ENCODE data around the gene NDUFS7.

Gene NDUFS7

DNA sequence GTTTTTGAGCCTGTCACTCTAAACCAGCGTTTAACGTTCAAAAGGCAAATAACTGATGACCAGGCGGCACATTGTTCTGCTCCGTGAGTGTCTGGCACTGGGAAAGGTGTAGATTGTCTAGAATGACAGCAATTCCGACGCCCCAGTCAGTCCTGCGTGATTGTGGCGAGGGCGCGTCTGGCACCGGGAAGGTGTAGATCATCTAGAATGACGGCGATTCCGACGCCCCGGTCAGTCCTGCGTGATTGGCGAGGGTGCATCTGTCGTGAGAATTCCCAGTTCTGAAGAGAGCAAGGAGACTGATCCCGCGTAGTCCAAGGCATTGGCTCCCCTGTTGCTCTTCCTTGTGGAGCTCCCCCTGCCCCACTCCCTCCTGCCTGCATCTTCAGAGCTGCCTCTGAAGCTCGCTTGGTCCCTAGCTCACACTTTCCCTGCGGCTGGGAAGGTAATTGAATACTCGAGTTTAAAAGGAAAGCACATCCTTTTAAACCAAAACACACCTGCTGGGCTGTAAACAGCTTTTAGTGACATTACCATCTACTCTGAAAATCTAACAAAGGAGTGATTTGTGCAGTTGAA is 26.1 kb upstream of the NDUFS7 start:
- ChIA-PET POLR2A (no interaction called here), CTCF (interaction anchor here (1.0 kb wide), 1 partner anchor 15 kb away, joined by 3 read pairs; no protein-coding TSS in a partner anchor)
- no peak for DNase-seq (ENCODE audit: low read depth, low spot score)
- TF ChIP-seq, protein P1, sequence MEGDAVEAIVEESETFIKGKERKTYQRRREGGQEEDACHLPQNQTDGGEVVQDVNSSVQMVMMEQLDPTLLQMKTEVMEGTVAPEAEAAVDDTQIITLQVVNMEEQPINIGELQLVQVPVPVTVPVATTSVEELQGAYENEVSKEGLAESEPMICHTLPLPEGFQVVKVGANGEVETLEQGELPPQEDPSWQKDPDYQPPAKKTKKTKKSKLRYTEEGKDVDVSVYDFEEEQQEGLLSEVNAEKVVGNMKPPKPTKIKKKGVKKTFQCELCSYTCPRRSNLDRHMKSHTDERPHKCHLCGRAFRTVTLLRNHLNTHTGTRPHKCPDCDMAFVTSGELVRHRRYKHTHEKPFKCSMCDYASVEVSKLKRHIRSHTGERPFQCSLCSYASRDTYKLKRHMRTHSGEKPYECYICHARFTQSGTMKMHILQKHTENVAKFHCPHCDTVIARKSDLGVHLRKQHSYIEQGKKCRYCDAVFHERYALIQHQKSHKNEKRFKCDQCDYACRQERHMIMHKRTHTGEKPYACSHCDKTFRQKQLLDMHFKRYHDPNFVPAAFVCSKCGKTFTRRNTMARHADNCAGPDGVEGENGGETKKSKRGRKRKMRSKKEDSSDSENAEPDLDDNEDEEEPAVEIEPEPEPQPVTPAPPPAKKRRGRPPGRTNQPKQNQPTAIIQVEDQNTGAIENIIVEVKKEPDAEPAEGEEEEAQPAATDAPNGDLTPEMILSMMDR (IDR thresholded peaks at IDR 0.05; ENCODE audit: insufficient read depth, low read length, missing control alignments): no peak
- no peak overlapping the region for H3K4me3 ChIP-seq (ENCODE audit: low read depth, low read length)

DNA sequence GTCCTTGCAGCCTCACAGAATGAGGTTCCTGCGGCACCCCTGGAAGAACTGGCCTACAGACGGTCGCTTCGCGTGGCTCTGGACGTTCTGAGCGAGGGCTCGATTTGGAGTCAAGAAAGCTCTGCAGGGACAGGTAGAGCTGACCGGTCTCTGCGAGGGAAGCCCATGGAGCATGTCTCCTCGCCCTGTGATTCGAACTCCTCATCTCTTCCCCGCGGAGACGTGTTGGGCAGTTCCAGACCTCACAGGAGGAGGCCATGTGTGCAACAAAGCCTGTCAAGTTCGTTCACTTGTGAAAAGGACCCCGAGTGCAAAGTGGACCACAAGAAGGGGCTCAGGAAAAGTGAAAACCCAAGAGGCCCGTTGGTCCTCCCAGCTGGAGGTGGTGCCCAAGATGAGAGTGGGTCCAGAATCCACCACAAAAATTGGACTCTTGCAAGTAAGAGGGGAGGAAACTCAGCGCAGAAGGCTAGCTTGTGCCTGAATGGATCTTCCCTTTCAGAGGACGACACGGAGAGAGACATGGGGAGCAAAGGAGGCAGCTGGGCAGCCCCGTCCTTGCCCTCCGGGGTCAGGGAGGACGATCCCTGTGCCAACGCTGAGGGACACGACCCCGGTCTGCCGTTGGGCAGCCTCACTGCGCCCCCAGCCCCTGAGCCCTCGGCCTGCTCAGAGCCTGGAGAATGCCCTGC is 23.4 kb upstream of the NDUFS7 start:
- ChIA-PET CTCF (interaction anchor here (1.3 kb wide), 1 partner anchor 12 kb away, joined by 6 read pairs; no protein-coding TSS in a partner anchor), POLR2A (interaction anchor here (1.8 to 2.0 kb wide), 2 partner anchors 23 to 91 kb away, joined by 4 to 6 read pairs; partner anchors contain the start of gene CIRBP)
- TF ChIP-seq, protein P1 (IDR thresholded peaks at IDR 0.05; ENCODE audit: insufficient read depth, low read length, missing control alignments): no peak
- DNase-seq (ENCODE audit: low read depth, low spot score): no peak
- peak overlapping the region; percentile 29 for H3K4me3 ChIP-seq (ENCODE audit: low read depth, low read length)

DNA sequence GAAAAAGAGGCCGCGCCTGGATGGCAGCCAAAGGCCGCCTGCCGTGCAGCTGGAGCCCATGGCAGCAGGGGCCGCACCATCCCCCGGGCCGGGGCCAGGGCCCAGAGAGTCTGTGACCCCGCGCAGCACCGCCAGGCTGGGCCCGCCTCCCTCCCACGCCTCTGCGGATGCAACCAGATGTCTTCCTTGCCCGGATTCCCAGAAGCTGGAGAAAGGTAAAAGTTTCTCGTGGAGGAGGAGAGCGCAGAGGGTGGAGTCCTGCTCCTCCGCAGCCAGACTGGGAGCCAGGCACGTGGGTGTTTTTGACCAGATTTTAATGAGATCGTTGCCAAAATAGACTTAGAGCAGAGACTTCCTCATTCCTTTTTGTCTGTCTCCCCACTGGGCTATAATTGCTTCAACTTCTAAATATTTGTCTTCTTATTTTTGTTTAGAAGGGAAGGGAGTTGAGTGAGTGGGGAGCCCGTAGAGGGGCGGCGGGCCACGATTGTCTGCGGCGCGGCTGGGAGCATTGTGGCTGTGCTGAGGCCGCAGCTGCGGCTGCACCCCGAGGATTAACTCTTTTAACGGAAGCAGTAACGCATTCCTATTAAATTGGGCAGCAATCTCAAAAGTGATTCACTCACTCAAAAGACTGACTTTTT is 22.8 kb upstream of the NDUFS7 start:
- peak overlapping the region; percentile 45 for H3K4me3 ChIP-seq (ENCODE audit: low read depth, low read length)

DNA sequence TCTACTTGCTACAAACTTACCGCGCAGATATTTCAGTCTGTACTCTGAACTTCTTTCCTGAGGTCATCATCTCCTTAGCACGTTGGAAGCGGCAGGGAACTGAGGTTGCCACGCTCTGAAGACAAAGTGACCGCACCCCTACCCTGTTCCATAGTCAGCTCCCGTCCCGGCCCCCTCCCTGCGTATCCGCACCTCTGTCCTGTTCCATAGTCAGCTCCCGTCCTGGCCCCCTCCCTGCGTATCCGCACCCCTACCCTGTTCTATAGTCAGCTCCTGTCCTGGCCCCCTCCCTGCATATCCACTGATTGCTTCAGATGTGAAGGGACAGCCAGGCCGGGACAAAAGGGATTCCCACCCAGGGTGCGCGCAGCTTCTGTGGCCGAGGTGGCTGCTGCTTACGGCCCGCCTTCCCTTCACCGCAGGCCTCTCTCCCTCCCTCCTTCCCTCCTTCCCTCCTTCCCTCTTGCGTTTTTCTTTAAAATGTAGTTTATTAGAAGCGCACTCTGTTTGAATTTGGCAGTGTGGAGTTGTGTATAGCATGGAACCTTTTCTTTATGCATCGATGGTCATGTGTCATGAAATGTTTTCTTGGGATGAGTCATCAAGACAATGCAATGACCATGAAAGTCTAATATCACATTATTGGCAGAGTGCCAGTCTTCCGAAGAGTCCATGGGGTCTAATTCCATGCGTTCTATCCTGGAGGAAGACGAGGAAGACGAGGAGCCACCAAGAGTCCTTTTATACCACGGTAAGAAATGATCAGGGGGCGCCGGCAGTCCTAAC is 21.9 kb upstream of the NDUFS7 start:
- DNase-seq (ENCODE audit: low read depth, low spot score): no peak
- TF ChIP-seq, protein P1 (IDR thresholded peaks at IDR 0.05; ENCODE audit: insufficient read depth, low read length, missing control alignments): no peak
- ChIA-PET POLR2A (interaction anchor here (1.8 to 2.0 kb wide), 2 partner anchors 21 to 92 kb away, joined by 4 to 6 read pairs; partner anchors contain the start of gene CIRBP), CTCF (interaction anchor here (1.2 kb wide), 1 partner anchor 70 kb away, joined by 3 read pairs; no protein-coding TSS in a partner anchor)
- H3K4me3 ChIP-seq (ENCODE audit: low read depth, low read length): peak overlapping the region; percentile 45

More for the DNA sequence above, 22.8 kb upstream of the NDUFS7 start:
- CTCF ChIA-PET: interaction anchor here (1.3 kb wide), 1 partner anchor 12 kb away, joined by 6 read pairs; no protein-coding TSS in a partner anchor
- peak; percentile 37 for DNase-seq (ENCODE audit: low read depth, low spot score)
- POLR2A ChIA-PET: interaction anchor here (1.8 to 2.0 kb wide), 2 partner anchors 22 to 91 kb away, joined by 4 to 6 read pairs; partner anchors contain the start of gene CIRBP
- TF ChIP-seq, protein P1 (IDR thresholded peaks at IDR 0.05; ENCODE audit: insufficient read depth, low read length, missing control alignments): peak; percentile 19

DNA sequence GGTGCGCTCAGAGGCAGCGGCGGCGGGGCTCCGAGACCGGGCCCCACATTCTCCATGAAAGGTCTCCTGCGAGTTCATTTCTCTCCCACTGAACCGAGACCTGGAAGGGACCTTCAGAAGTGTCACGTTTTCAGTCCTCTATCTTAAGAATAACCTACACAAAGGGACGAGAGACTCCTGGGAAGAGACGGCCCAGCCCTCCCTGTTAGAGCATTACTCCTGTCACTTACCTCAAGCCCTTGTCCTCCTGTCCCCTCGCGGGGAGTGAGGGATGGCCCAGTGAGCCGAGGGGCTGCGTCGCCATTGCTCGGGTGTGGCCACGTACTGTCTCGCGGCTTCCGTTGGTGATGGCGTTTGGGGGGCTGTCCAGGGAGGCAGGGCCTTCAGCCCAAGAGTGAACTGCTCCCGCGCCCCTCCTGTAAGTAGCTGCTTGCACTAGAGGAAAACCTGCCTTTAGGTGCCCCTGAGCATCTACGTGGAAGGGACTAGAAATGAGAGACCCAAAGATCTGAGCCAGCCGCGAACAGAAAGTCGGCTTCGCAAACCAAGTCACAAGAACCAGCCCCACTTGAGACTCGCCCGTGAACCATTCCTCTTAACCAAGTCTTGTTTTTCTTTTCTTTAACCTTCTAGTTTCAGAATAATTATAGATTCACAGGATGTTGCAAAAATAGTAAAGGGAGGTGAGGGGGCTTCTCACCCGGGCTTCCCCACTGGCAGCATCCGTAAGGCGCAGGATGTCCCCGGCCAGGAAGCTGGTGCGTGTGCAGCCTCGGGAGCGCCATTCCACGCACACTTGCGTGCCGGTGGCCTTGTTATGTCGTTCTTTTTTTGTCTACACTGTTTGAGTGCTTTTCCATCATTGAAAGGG is 21.1 kb upstream of the NDUFS7 start:
- CTCF ChIA-PET: interaction anchor here (0.5 to 1.6 kb wide), 3 partner anchors 10 to 71 kb away, joined by 3 to 5 read pairs (median 3); no protein-coding TSS in a partner anchor
- POLR2A ChIA-PET: interaction anchor here (0.6 kb wide), 1 partner anchor 40 kb away, joined by 3 read pairs; no protein-coding TSS in a partner anchor
- no peak for DNase-seq (ENCODE audit: low read depth, low spot score)
- TF ChIP-seq, protein P1 (IDR thresholded peaks at IDR 0.05; ENCODE audit: insufficient read depth, low read length, missing control alignments): no peak
- H3K4me3 ChIP-seq (ENCODE audit: low read depth, low read length): no peak overlapping the region

All from AG04449 (cell line).